GF-D8 (cell line): ENCODE measurements around the gene GOSR1.
A peak's percentile ranks its signal among the peaks of the same experiment; 100 is the strongest.
"Not testable (repeated sequence)": the region's sequence is repeated elsewhere in the genome, so short reads cannot be mapped to it uniquely, and the experiment has no call there.

Experiments used
- DNase-seq: peaks from one replicate; lab custom pipeline; 2025; lab: John Stamatoyannopoulos, UW

Gene GOSR1

GRCh38 chr17:30477083-30477773 is at the start of gene GOSR1:
Gene GOSR1, plus strand, starts transcription at chr17:30477408. Its CDS starts 26 bp downstream, at chr17:30477434.
- DNase-seq: peak; percentile 64

GRCh38 chr17:30427611-30428010 is 49.6 kb upstream of the GOSR1 start:
- DNase-seq: no peak

DNA sequence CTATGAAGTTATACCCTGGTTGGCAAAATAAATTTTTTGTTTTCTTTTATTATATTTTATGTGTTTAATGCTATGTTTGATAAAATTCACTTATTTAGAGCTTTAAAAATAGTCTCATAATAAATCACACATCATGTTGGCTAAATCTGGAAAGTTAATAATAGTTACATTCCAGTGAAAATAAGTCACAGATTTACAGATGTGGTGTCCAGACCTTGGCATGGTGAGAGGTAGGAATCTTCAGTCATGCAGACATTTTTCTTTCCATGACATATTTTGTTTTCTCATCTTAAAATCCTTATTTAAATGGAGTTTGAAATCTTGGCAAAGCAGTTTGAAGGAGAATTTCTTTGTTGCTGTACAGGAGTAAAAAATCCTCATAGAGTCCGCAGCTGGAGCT is 48.1 kb upstream of the GOSR1 start:
- DNase-seq: no peak

DNA sequence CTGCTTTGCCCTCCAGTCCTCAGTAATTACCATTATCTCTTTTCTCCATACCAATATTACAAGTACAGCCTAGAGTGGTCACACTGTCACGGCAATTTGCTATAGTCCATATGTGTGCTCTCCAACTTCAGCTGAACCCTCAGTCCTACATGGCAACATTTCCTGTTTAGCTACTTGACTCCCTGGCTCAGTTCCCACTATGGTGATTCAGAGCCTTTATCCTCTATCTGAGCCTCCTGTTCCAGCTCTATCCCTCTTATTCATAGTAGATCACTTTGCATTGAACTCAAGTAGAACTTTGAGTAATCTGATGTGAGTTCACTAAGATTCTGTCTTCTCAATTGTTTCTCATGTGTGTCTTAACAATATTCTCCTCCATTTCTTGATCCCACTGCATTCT is 43.7 kb upstream of the GOSR1 start:
- peak; percentile 52 for DNase-seq

GRCh38 chr17:30436729-30437128 is 40.5 kb upstream of the GOSR1 start:
- DNase-seq: no peak

DNA sequence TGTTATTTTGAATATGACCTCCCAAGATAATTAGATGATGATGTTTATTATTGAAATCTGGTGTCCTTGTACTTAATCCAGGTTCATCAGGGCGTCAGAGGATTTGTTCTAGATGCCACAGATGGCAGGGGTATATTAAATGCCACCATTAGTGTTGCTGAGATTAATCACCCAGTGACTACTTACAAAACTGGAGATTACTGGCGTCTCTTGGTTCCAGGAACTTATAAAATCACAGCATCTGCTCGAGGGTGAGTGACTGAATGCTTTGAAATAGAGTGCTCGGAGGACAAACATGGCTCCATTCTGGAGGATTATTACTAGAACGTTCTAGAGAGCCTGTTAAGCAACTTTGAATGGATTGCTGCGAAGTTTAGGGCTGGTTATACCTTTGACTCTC is 33.5 kb upstream of the GOSR1 start:
- no peak for DNase-seq

DNA sequence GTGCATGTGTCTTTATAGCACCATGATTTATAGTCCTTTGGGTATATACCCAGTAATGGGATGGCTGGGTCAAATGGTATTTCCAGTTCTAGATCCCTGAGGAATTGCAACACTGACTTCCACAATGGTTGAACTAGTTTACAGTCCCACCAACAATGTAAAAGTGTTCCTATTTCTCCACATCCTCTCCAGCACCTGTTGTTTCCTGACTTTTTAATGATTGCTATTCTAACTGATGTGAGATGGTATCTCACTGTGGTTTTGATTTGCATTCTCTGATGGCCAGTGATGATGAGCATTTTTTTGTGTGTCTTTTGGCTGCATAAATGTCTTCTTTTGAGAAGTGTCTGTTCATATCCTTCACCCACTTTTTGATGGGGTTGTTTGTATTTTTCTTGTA is 30.6 kb upstream of the GOSR1 start:
- not testable (repeated sequence) for DNase-seq

DNA sequence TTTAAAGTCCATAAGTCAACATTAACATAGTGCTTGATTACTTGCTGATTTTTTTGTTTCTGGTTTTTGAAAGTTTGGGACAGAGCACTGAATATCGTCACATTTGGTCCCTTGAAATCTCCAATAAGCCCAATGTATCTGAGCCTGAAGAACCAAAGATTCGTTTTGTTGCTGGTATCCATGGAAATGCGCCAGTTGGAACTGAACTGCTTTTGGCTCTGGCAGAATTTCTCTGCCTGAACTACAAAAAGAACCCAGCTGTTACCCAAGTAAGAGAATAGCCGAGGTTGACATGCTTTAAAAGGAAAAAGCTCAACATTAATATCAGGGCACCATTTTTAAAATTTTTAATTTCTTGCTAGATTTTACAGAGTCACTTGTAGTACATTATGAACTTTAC is 27.7 kb upstream of the GOSR1 start:
- DNase-seq: no peak

DNA sequence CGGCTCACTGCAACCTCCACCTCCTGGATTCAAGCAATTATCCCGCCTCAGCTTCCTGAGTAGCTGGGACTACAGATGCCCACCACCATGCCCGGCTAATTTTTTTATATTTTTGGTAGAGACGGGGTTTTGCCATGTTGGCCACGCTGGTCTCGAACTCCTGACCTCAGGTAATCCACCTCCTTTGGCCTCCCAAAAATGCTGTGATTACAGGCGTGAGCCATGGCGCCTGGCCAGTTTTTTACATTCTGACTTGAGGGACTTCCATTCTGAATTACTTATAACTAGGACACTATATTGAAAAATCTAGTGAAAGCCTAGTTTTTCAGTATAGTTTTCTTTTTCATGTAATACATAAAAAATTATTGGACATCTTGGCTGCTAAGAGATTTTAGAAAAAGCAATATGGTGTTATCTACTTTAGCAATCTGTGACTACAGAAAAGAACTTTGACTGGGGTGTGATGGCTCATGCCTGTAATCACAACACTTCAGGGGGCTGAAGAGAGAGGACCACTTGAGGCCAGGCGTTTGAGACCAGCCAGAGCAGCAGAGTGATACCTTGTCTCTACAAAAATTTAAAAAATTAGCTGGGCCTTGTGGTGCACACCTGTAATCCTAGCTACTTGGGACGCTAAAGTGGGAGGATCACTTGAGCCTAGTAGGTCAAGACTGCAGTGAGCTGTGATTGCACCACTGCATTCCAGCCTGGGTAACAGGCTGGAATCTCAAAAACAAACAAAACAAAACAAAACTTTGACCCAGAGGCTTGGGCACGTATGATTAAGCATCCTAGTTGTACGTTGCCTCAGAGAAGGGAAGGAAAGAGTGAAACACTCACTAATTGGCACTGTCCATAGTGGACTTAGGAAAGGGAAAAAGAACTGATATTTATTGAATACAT is 26.8 kb upstream of the GOSR1 start:
- no peak for DNase-seq

DNA sequence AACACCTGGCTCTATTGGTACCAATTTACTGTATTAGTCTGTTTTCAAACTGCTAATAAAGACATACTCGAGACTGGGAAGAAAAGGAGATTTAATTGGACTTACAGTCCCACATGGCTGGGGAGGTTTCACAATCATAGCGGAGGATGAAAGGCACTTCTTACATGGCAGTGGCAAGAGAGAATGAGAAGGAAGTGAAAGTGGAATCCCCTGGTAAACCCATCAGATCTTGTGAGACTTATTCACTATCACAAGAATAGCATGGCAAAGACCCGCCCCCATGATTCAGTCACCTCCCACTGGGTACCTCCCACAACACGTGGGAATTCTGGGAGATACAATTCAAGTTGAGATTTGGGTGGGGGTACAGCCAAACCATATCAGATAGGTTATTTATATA is 22.6 kb upstream of the GOSR1 start:
- DNase-seq: no peak

DNA sequence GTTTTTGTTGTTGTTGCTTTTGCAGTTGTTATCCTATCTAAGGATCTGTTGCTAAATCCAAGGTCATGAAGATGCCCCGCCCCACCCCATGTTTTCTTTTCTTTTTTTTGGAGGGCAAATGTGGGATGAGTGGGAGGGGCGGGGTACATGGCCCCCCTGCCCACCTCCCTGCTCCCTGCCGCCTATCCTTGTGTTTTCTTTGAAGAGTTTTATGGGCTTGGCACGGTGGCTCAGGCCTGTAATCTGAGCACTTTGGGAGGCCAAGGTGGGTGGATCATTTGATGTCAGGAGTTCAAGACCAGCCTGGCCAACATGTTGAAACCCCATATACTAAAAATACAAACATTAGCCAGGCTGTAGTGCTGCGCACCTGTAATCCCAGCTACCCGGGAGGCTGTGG is 18.8 kb upstream of the GOSR1 start:
- DNase-seq: no peak

GRCh38 chr17:30458797-30459413 is 18.3 kb upstream of the GOSR1 start:
- not testable (repeated sequence) for DNase-seq

DNA sequence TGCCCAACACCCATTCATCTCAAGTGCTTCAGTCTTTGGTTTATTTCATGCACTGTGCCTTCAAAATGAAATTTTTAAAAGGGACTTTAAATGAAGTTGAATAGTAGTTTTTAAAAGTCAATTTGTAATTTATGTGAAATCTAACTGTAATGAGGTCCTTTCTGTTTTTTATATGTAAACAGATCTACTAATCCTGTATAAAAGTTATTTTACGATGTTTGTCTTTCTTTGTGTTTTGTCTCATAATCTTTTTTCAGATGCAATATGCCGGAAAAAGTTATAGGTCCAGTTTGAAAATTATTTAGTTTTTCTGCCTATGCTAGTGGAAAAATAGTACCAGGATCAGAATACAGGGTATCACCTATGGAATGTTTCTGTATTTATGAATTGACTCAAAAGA is 8.7 kb upstream of the GOSR1 start:
- DNase-seq: no peak

DNA sequence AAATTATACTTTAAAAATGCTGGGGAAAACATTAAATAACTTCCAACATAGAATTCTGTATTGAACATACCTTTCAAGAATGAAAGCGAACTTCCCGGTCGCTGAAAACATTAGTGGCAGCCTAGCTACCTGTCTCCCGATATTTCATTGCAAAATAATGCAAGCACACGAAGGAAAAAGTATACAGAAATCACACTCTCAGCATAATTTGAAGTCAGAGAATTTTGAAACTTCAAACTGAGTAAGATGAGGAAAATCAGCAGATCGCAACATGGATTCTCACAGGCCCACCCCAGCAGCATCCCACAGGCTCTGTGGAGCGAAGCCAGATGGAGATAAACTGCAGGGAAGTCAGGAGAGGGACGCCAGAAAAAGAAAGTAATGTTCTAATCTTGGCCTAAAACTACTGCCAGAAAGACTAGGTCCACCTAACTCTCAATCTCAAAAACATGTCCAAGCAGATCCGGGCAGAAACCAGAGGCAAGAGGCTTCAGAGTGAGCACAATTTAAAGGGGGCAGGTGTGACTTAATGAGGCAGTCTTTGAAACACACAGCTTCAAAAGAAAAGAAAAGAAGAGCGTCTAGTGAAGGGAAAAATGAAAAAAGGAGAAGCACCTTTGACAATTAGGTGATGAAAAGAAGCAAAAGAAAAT is 4.8 kb upstream of the GOSR1 start:
- DNase-seq: no peak

GRCh38 chr17:30475206-30475605 is 2.0 kb upstream of the GOSR1 start:
- DNase-seq: no peak

DNA sequence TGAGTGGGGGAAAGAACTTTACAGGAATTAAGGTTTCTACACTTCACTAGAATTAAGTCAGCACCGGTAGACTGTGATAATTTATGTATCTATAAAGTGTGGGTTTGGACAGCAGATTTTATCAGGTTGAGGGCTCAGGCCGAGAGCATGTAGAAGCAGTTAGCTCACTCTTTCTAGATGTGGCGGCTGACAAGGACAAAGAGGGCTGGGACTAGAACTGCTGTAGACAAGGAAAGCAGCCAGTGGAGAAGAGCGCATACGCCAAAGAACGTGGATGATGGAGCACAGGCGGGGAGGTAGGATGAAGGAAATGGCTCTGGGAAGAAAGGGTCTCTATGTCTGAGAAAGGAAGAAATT is 504 bp upstream of the GOSR1 start:
- DNase-seq: no peak

- no peak for DNase-seq
Measured at GRCh38 chr17:30477774-30478115, 537 bp downstream of the GOSR1 start.

- DNase-seq: no peak
Measured at GRCh38 chr17:30482555-30482954, 5.3 kb downstream of the GOSR1 start.

DNA sequence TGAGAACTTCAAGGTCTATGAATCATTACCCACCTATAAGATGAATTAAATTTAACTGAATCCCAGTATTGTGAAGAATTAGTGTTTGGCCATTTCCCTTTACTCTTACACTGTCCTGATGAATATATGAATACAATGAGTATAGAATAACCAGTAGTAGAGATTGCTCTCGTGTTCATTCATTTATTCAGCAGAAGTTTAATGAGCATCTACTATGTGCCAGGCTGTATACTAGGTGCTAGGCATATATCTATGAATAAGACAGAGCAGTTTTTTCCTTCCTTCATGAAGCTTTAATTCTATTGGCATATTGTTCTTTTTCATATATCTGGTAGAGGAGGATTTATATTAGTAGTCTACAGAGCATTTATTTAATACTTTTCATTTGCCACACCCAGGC is 6.0 kb downstream of the GOSR1 start:
- DNase-seq: no peak

DNA sequence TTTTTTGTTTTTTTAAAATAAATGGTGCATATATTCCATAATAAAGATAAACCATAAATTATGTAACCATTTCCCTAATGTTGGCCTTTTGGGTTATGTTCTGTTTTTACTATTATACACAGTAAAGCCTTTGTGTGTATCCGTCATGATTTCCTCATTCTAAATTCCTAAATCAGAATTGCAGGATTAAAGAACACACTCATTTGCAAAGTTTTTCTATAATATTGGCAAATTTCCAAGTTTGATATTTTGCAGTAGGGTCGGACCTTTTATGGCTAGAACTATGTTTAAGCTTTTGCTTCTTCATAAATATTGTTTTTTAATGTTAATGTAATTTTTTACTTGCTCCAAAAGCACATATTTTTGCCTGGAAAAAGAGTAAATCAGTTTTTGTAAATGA is 16.6 kb downstream of the GOSR1 start:
- DNase-seq: no peak

GRCh38 chr17:30495586-30495985 is 18.4 kb downstream of the GOSR1 start:
- no peak for DNase-seq

DNA sequence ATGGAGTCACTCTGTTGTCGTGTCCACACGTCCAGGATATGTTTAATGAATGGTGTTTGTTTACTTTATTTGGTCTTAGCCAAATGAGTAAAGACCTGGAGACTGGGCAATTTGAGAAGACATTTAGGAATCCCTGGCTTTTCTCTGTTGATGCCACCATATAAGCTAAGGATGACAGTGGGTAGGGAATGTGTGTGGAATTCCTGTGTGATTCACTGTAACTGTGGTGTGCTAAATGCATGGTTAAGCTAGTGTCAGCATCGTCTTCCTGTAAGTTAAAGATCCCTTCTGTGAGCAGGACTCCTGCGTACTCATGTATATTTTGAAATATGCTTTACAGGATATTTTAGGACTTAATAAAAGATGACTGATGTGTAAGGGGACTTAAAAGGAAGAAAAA is 26.4 kb downstream of the GOSR1 start:
- no peak for DNase-seq
